A549 (cell line): ENCODE measurements around the gene LILRA5. TPM values are rescaled to one million over a fixed set of nuclear protein-coding genes. Genes with fewer than 3 reads are reported as not detected.
"Not testable (repeated sequence)": the region's sequence is repeated elsewhere in the genome, so short reads cannot be mapped to it uniquely, and the experiment has no call there.

Experiments
- ATAC-seq, 2 experiments: fragments of 200-7000 bp in 1 of 2; fragments of >200 bp in 1 of 2; cut with Nextera tagmentation in 1 of 2; cut with Tn5 transposase in 1 of 2; 3 replicates each; pipeline versions ENCODE4 v1.8.0 to v1.9.1; 2018 to 2020; ENCODE audit warnings: mild to moderate bottlenecking in 1 of 2, moderate library complexity in 1 of 2
- CTCF ChIA-PET: fragments of 300-600 bp; sonication (Branson Sonifier 250); formaldehyde crosslinking; extraction: SDS; loops from one replicate; lab custom pipeline; 2021; ENCODE audit warnings: antibody characterized with exemption, inconsistent platforms; lab: Yijun Ruan, JAX
- POLR2A ChIA-PET: fragments of 350-600 bp; formaldehyde crosslinking; extraction: SDS; loops from one replicate; lab custom pipeline; 2021; ENCODE audit warnings: antibody characterized with exemption, inconsistent platforms; lab: Yijun Ruan, JAX
- DNase-seq, 2 experiments: peaks; one replicate each; pipeline versions ENCODE4 v3.0.0 to v3.0.0-alpha.2; 2011 to 2016; ENCODE audit warnings: low read depth in 1 of 2, low spot score in 1 of 2
- FAIRE-seq: peaks from 2 replicates; lab custom pipeline; 2011; peaks lifted over from hg19 to GRCh38; lab: Jason Lieb, UNC
- H3K27ac ChIP-seq, 2 experiments: fragments of >200 bp; sonication (Bioruptor Twin); formaldehyde crosslinking; 3 replicates each; pipeline ENCODE4 v1.5.1; 2016 to 2017
- H3K4me1 ChIP-seq: fragments of >200 bp; sonication (Bioruptor Twin); formaldehyde crosslinking; 3 replicates; pipeline ENCODE4 v1.6.1; 2016
- H3K4me2 ChIP-seq: fragments of >200 bp; sonication (Bioruptor Twin); formaldehyde crosslinking; 3 replicates; pipeline ENCODE4 v1.6.1; 2016
- H3K4me3 ChIP-seq: fragments of >200 bp; sonication (Bioruptor Twin); formaldehyde crosslinking; 3 replicates; pipeline ENCODE4 v1.5.1; 2016
- H3K9me3 ChIP-seq: fragments of >200 bp; sonication (Bioruptor Twin); formaldehyde crosslinking; 3 replicates; pipeline ENCODE4 v1.6.1; 2016
- CBX2 ChIP-seq: fragments of 200-600 bp; sonication (generic); IDR thresholded peaks from 2 replicates; pipeline ENCODE4 v1.6.1; 2016; ENCODE audit warnings: low read depth, mild to moderate bottlenecking, borderline replicate concordance
- ESRRA ChIP-seq: fragments of 150-350 bp; IDR thresholded peaks from 2 replicates; pipeline ENCODE4 v1.6.1; 2014; ENCODE audit warnings: mild to moderate bottlenecking, low read length, borderline replicate concordance
- HDAC2 ChIP-seq: fragments of 200-600 bp; sonication (generic); IDR thresholded peaks from 2 replicates; pipeline ENCODE4 v1.6.1; 2016
- KDM1A ChIP-seq: fragments of 200-600 bp; sonication (generic); IDR thresholded peaks from 2 replicates; pipeline ENCODE4 v1.6.1; 2016; ENCODE audit warnings: low read depth, mild to moderate bottlenecking
- KDM5A ChIP-seq: fragments of 200-600 bp; sonication (generic); IDR thresholded peaks from 2 replicates; pipeline ENCODE4 v1.6.1; 2016; ENCODE audit warnings: antibody characterized with exemption, mild to moderate bottlenecking
- MAFK ChIP-seq: fragments of 450-650 bp; IDR thresholded peaks from 2 replicates; pipeline ENCODE4 v1.6.1; 2014; ENCODE audit not compliant: partially characterized antibody
- POLR2A ChIP-seq: IDR thresholded peaks from 2 replicates; pipeline ENCODE4 v1.6.1; 2012; ENCODE audit warnings: mild to moderate bottlenecking, low read length
- POLR2AphosphoS2 ChIP-seq: conservative IDR thresholded peaks from 2 replicates; pipeline ENCODE4 v1.6.1; 2012; ENCODE audit warnings: low read length, improper control_type of control experiment, inconsistent platforms
- REST ChIP-seq: fragments of 200-600 bp; sonication (generic); IDR thresholded peaks from 2 replicates; pipeline ENCODE4 v1.6.1; 2016; ENCODE audit warnings: antibody characterized with exemption, mild to moderate bottlenecking, moderate library complexity
- RFX5 ChIP-seq: fragments of 450-650 bp; IDR thresholded peaks from 2 replicates; pipeline ENCODE4 v1.7.1; 2014; ENCODE audit warnings: antibody characterized with exemption, mild to moderate bottlenecking, moderate library complexity
- SMC3 ChIP-seq: fragments of >200 bp; sonication (Bioruptor Twin); formaldehyde crosslinking; IDR thresholded peaks from 3 replicates; pipeline ENCODE4 v1.6.1; 2018; ENCODE audit warnings: inconsistent platforms
- ZNF302 ChIP-seq: fragments of 250-450 bp; sonication (Bioruptor Pico); IDR thresholded peaks from 2 replicates; pipeline ENCODE4 v1.9.0; 2021; ENCODE audit warnings: inconsistent platforms, mild to moderate bottlenecking, moderate library complexity
- WGBS: methylation state at CpG from one replicate; pipeline ENCODE4 v1.1.6; 2017; ENCODE audit errors: missing lambda C conversion rate; 5-methylcytosine and 5-hydroxymethylcytosine counted together
- polyA plus RNA-seq, 4 experiments: library from polyadenylated mRNA; depleted of rRNA in 3 of 4; stranded (reverse); fragments of >200 nt; fragmentation: RNase III in 1 of 4; extraction: RNeasy Plus Mini Kit Qiagen cat#74134 plus additional on column Dnase treatment in 1 of 4; gene quantifications; 2 replicates in 3 of 4; 3 replicates in 1 of 4; pipeline ENCODE4 v1.2.3, GENCODE V29; 2011 to 2017

Gene LILRA5
- polyA plus RNA-seq, 2 of the 4 experiments (the other 2 are of a cell fraction): not detected

- H3K4me1 ChIP-seq: no peaks in the 10 kb centered on the region
- H3K27ac ChIP-seq: no peak overlapping the region
- ATAC-seq: peak in 1 of 2 experiments; percentile 28; a peak in 2 of 6 replicates
- H3K4me2 ChIP-seq: no peak overlapping the region
- no peak for DNase-seq
- WGBS: 5% methylated on average over 18 of the region's 18 CpGs
- FAIRE-seq: no peak
- no peak overlapping the region for H3K4me3 ChIP-seq
- H3K9me3 ChIP-seq: no peaks in the 10 kb centered on the region
- POLR2A ChIA-PET: no interaction called here
- TF ChIP-seq REST (no peak), ZNF302 (CRISPR knock-in tag) (no peak), ESRRA (no peak), MAFK (no peak), POLR2A (no peak), KDM1A (no peak), RFX5 (no peak), SMC3 (no peak), KDM5A (no peak)
- CTCF ChIA-PET: interaction anchor here (1.1 to 5.4 kb wide), 2 partner anchors 13 to 18 kb away, joined by 3 to 28 read pairs; no protein-coding TSS in a partner anchor
These were observed 33.5 kb downstream of the LILRA5 start for GRCh38 chr19:54279406-54279962.

- H3K4me1 ChIP-seq, H3K9me3 ChIP-seq, FAIRE-seq, ATAC-seq, H3K27ac ChIP-seq, DNase-seq, H3K4me3 ChIP-seq, H3K4me2 ChIP-seq, POLR2A ChIA-PET: not testable (repeated sequence)
- 25% methylated on average over 15 of the region's 15 CpGs for WGBS
- CTCF ChIA-PET: interaction anchor here (5.4 kb wide), 1 partner anchor 12 kb away, joined by 28 read pairs; no protein-coding TSS in a partner anchor
These were observed 34.3 kb downstream of the LILRA5 start for GRCh38 chr19:54278571-54279195.

- POLR2A ChIA-PET, H3K4me1 ChIP-seq, H3K4me2 ChIP-seq, DNase-seq, H3K9me3 ChIP-seq, H3K27ac ChIP-seq, H3K4me3 ChIP-seq, FAIRE-seq: not testable (repeated sequence)
- CTCF ChIA-PET: interaction anchor here (5.4 kb wide), 1 partner anchor 12 kb away, joined by 28 read pairs; no protein-coding TSS in a partner anchor
- peak in 1 of 2 experiments; percentile 8; a peak in 1 of 6 replicates for ATAC-seq
- 66% methylated on average over 11 of the region's 13 CpGs for WGBS
These were observed 34.9 kb downstream of the LILRA5 start for GRCh38 chr19:54278056-54278455.

- CTCF ChIA-PET: interaction anchor here (5.4 kb wide), 1 partner anchor 11 kb away, joined by 28 read pairs; no protein-coding TSS in a partner anchor
- POLR2A ChIA-PET, FAIRE-seq, H3K4me2 ChIP-seq, H3K4me1 ChIP-seq, H3K9me3 ChIP-seq, H3K27ac ChIP-seq, H3K4me3 ChIP-seq, DNase-seq, ATAC-seq: not testable (repeated sequence)
- 18% methylated on average over 5 of the region's 15 CpGs for WGBS
These were observed 35.8 kb downstream of the LILRA5 start for GRCh38 chr19:54277111-54277615.

- Histone ChIP-seq H3K27ac (no peak overlapping the region), H3K4me2 (no peak overlapping the region), H3K9me3 (no peaks in the 10 kb centered on the region), H3K4me1 (no peaks in the 10 kb centered on the region), H3K4me3 (no peak overlapping the region)
- POLR2A ChIA-PET: no interaction called here
- ATAC-seq: peak in 1 of 2 experiments; percentile 12; a peak in 3 of 6 replicates
- WGBS: 26% methylated on average over 9 of the region's 9 CpGs
- CTCF ChIA-PET: interaction anchor here (5.4 kb wide), 1 partner anchor 10 kb away, joined by 28 read pairs; no protein-coding TSS in a partner anchor
- FAIRE-seq: no peak
- TF ChIP-seq POLR2AphosphoS2: no peak
- TF ChIP-seq HDAC2: no peak
- TF ChIP-seq CBX2: no peak
- DNase-seq: no peak
These were observed 37.0 kb downstream of the LILRA5 start for GRCh38 chr19:54275951-54276350.

GRCh38 chr19:54274516-54274915 is 38.5 kb downstream of the LILRA5 start:
- POLR2A ChIA-PET: not testable (repeated sequence)
- WGBS: 30% methylated on average over 9 of the region's 9 CpGs

More at GRCh38 chr19:54274516-54274915, 38.5 kb downstream of the LILRA5 start:
- DNase-seq, H3K4me1 ChIP-seq, H3K4me3 ChIP-seq, H3K27ac ChIP-seq, H3K9me3 ChIP-seq, FAIRE-seq, ATAC-seq, H3K4me2 ChIP-seq, CTCF ChIA-PET: not testable (repeated sequence)
